NCI-H69 (cell line): ENCODE results near the gene PDE4D.
"Not testable (repeated sequence)": the region's sequence is repeated elsewhere in the genome, so short reads cannot be mapped to it uniquely, and the experiment has no call there.

ENCODE experiments used
- DNase-seq: peaks from one replicate; lab custom pipeline; 2025; lab: John Stamatoyannopoulos, UW

The PDE4D gene

DNA sequence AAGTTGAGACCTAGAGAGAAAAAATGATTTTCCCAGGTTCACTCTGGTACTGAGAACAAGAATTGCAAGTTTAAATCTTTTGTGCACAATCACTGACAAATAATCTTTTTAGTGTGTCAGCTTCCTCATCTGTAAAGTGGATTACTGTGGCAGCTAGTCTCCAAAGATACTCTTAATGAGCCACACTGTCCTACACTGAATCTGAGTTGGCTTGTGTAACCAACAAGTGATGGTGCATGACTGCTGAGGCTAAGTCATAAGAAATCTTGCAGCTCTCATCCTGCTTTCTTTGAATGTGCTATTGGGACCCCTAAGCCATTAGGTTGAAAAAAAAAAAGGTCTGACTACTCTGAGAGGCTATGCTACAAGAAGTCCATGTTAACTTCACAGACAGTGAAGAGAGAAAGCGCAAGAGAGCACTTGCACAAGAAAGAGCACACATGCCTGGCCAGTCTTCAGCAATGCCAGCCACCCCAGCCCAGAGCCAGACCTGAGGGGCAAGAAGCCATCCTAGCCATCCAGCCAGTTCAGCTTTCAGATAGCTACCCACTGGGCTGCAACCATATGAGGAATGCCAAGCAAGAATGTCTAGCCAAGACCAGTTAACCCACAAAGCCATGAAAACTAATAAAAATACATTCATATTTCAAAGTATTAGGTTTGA is 891.2 kb downstream of the PDE4D start:
- no peak for DNase-seq

DNA sequence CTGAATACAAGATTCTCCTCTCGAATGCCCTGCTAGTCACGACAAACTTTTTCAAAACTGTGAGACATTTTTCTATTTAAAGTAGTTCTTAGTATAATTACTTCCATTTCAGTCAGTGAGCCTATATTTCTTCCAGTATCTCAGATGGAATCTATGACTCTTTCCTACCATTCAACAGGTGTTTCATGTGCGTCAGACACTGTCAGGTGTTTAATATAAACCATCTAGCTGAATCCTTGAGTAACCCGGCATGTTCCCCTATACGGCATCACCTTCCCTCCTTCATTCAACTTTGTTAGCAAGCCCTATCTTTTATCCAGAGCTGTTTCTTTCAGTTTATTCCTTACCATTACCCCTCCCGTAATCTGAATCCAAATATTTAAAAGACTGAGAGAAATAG is 891.8 kb downstream of the PDE4D start:
- no peak for DNase-seq

DNA sequence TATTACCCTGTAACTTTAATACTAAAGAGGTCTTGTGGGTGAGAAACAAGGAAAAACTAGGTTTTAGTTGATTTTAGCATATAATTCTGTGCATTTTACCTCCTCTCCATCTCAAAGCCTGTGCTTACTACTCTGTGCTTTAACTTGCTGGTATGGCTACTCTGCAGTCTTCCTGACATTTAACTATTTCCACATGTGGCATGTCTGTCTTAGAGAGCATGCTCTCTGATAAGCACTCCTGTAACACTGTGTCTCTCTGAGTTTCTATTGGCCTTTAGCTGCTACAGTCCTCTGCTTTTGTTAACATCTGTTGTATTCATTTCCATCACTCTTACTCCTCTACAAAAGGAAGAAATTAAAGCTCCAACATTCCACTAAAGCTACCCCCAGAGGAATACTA is 892.4 kb downstream of the PDE4D start:
- peak; percentile 14 for DNase-seq

DNA sequence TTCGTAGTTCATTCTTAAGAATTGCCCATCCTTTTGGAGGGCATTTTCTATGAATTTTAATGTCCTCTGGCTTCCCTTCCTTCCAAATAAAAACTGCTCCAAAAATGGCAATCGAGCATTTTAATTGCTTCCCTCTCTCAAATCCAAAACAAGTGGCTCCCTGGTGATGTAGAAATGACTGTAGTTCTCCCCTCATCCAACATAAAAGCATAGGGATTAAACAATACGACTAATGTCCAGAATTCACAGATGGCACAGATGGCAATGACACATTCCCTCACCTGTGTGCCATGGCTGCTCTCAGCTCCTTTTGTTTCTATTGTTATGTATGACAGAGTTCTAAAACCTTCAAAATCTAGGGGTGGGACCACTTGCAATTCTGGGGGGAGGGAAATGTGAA is 893.3 kb downstream of the PDE4D start:
- DNase-seq, result peak; percentile 84

DNA sequence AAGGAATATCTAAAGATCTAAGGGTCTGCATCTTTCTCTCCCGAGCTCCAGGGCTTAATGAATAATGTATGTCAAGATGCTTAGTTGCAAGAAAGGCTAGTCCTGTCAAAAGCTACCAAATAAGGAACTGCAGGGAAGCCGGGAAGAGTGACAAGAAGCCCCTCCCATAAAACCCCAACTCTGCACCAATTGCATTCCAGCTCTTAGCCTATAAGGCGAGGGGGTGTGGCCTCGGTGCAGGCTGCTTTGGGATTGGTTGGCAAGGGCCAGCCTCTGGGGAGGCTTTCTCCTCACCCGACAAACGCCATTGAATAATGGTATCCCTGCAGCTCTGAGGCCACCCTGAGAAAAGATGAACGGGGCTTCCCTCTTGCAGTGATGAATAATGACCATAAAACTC is 893.7 kb downstream of the PDE4D start:
- peak; percentile 99 for DNase-seq

DNA sequence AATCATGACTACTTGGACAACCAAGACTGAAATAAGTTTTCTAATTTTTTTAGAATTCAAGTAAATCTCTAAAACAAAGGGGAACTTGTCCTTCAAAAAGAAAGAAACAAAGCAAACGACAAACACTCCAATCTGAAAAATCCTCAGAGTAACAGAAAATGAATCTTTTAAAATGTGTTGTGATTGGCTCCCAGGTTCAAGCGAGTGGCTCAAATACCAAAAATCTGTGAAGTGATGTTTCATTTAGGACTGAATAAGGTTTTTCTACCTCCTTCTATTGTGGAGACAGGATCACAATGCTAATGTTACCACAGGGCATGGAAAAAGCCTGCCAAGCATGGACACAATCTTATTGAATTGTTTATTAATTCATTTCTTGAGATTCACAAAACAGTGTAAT is 895.0 kb downstream of the PDE4D start:
- no peak for DNase-seq

DNA sequence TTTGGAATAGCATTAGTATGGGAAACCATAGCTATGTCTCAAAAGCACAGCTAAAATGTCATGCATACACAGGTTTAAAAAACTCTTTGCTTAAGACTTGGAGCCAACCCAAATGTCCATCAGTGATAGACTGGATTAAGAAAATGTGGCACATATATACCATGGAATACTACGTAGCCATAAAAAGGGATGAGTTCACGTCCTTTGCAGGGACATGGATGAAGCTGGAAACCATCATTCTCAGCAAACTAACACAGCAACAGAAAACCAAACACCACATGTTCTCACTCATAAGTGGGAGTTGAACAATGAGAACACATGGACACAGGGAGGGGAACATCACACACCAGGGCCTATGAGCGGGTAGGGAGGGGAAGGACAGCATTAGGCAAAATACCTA is 897.7 kb downstream of the PDE4D start:
- DNase-seq, result not testable (repeated sequence)

DNA sequence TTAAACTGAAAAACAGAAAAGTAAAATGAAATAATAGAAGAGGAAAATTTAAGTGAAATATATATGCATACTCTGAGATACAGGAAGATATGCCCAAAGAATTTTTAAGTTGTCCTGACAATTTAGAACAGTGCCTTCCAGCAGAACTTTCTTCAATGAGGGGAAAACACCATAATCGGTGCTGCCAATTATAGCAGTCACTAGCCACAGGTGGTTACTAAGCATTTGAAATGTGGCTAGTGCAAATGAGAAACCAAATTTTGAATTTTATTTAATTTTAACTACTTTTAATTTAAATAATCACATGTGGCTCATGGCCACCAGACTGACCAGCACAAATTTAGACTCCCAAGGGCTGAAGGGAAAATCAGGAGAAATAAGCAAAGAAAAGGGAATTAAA is 900.1 kb downstream of the PDE4D start:
- no peak for DNase-seq

DNA sequence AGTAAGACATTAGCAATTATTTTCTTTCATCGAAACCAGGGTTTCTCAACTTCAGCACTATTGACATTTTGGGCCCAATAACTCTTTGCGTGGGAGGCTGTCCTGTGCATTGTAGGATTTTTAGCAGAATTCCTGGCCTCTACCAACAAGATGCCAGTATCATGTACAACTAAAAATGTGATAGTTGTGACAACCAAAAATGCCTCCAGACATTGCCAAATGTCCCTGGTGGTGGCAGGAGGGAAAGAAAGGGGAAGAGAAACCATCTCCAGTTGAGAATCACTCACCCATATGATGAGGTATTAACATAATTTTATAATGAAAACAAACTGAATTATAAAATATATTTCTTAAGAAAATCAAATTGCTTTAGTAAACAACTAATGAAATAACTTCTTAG is 904.6 kb downstream of the PDE4D start:
- no peak for DNase-seq

DNA sequence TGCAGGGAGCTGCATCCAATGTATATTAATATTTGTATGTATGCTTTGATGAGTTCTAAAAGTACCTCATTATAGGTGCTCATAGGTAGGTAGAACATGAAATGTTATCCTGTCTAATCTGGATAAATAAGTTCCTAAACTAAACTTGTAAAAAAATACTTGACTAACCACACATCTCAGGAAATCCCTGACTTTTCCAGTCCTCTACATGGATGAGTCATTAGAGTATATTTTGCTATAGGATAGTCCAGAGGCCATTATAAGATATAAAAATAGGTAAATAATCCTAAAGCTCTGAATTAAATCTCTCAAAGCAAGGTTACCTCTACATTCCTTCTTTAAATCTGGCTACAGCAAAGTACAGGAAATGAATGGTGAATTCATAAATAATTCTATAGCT is 906.3 kb downstream of the PDE4D start:
- no peak for DNase-seq

DNA sequence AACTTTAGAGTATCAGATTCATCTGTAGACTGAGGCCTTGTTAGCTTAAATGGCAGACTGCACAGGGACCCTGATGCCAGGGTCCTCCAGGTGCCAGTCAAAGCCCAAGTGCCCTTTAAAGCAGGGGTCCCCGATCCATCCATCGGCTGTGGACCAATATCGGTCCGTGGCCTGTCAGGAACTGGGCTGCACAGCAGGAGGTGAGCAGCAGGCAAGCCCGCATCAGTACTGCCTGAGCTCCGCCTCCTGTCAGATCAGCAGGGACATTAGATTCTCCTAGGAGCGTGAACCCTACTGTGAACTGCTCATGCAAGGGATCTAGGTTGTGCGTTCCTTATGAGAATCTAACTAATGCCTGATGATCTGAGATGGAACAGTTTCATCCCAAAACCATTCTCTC is 907.2 kb downstream of the PDE4D start:
- no peak for DNase-seq

DNA sequence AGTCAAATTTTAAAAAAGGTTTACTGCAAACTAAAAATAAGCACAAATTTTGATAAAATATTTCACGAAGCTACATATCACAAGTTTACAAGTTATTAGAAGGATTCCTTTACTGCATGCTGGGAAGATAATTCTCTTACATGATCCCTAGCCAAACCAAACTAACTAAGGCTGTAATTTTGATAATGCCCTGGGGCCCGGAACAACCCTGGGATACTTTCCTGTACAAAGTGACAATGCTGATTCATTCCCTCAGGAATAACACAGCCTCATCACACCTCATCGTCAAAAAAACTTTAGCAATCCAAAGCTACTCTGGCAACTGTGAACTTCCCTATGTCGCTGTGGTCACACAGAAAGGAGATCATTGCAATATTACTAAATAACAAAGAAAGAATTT is 907.8 kb downstream of the PDE4D start:
- peak; percentile 70 for DNase-seq

DNA sequence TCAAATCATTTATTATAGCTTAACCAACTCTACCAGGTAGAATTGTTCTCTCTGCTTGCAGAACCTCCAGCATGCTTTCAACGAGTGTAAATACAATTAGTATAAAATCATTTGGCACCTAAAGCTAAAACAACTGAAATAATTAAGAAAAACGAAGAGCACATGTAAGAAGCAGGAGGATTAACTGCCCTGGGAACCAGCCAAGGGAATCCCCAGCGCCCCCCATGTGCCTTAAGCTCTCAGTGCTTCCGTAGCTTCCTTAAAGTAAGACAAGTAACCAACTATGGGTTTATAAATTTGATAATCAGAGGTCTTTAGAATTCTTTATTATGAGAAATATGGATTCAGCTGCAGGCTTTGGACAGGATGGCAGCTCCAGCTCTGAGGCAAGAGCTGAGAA is 908.2 kb downstream of the PDE4D start:
- no peak for DNase-seq

DNA sequence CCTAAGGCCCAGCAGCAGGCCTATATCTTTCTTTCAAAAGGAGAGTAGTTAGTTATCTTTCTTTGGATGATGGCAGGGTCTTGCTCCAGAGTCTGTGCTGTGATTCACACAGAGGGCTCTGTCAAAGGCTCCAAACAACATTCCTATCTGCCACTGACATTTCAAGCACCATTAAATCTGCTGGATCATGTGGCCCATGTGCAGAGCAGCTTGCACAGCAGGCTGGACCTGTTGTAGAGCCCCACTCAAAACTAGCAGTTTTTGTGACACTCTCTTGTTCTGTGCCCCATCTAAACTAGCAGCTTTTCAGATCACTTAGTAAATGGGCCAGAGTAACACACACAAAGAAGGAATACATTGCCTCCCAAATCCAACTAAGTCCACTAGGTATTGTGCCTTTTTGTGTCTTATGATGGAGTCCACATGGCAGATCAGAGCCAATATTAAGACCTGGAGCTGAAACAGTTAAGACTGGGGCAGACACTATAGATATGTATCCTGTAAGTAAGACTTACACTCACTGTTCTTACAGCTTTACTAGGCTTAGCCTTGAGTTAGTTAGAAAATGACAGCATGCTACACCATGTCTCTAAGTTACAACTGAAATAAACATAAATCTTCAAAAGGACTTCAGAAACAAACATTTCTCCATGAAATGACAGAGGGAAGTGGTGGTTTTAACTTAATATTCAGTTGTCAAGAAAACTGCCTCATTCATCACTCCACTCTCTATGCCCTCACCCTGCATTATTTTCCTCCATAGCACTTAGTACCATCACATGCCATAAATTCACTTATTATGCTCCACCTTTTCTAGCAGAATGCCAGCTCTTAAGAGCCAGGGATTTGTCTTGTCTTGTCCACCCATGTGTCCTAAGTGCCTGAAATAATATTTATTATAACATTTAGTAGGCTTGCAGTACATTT is 909.7 kb downstream of the PDE4D start:
- peak; percentile 47 for DNase-seq

DNA sequence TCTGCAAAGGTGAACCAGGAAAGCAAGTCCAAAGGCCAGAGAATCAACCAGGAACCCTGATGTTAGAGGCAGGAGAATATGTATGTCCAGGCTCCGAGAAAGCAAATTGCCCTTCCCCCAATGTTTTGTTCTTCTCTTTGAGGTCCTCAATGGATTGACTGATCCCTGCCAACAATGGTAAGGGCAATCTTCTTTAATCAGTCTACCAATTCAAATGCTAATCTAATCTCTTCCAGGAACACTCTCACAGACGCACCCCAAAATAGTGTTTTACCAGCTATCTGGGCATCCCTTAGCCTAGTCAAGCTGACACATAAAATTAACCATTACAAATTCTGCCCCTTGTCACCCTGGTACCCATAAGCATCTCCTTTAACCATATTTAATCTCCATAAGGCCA is 912.6 kb downstream of the PDE4D start:
- DNase-seq, result no peak

DNA sequence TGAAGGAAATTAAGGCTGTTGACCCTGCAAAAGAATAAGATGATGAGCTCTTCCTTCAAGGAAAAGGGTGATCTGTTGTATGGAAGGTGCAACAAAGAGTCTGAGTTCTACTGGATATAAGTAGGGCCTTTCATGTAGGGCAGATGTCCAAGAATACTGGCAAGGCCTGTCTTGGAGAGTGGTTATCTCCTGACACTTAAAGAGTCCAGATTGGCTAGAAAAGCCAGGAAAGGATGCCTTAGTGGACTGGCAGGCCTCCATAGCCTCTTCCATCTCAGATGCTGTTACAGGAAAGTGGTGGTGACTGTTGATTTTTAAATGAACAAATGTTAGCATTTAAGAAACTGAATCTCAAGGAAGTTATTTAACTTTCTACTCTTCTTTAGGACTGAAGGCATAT is 914.4 kb downstream of the PDE4D start:
- no peak for DNase-seq

DNA sequence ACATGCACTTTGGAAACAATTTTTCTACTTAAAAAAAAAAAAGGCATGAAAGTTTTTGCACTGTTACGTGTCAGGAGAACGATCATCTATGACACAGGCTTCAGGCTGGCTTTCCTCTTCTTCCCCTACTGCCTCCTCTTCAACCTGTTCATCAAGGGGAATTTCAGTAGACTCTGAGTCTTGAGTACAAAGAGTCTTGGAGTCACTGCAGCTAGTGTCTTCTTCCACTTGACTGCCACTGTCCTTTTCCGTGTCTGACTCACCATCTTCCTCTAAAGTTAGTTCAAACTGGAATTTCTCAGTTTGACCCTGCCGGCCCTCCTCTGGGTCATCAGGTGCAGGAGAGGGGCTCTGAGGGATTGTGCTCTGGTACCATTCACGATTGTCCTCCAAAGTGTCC is 918.9 kb downstream of the PDE4D start:
- DNase-seq, result no peak

DNA sequence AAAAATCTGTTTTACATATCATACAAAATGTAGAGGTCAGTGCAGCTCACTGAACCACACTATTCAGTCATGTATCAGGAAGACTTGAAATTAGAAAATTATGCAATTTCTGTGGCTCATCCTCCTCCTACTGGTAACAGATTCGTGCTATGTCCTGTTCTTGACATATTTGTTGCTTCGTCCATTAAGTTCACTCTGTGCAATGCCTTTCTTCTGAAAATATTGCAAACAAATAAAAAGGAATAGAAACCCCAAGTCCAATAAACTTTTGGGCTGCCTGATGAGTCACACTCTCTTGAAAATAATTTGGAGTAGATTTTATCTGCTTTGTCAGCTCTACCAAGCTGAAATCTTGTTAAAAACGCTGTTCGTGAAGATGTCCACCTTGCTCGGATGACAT is 919.4 kb downstream of the PDE4D start:
- DNase-seq, result no peak

DNA sequence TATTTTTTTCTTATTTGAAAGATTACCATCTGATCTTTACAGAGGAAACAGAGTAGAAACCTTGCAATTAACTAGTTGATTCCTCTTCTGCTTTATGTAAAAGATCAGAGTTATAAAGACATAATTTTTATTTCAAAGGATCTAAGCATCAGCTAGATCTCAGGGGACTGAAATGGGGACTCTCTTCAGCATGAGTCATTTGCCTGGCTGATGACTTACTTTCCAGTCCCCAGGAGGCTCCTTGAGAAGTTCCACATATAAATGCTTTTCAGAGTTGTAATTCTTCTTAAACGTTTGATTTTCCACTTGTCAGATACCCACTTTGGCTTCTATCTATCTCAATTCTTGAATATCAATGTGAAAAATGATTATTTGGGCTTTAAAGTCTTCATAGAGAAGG is 921.2 kb downstream of the PDE4D start:
- DNase-seq, result no peak

DNA sequence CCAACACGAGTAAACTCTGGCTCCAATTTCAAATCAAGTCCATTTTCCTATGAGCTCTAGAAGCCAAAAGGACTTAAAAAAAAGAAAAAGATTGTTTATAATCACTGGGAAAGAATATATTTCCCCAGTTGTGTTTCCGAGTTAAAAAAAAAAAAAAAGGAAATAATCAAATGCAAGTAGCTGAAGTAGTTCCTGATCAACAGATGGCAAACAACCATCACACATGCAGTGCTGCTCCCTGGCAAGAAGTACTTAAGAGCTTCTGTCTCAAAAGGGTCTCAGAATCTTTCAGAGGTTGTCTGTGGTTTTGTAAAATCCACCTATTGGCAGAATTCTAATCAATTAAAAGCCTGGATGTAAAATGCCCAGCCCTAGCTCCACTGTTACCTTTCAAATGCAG is 922.8 kb downstream of the PDE4D start:
- no peak for DNase-seq

DNA sequence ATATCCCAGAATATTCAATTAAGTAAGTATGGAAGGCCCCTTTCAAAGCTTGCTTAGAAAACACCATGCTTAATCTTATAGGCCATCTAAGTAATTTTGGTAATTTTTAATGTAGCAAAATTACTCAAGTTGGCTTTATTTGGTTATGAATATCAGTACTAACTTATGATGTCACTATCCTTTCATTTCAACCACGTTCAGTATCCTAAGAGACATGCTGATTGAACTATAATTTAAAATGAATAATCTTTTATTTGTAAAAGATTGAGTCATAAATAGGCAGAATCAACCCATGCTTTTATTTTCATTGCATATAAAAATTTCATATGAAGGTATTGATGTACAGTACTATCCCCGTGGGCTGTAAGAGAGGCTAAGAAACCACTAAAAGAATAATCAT is 923.7 kb downstream of the PDE4D start:
- DNase-seq, result no peak

DNA sequence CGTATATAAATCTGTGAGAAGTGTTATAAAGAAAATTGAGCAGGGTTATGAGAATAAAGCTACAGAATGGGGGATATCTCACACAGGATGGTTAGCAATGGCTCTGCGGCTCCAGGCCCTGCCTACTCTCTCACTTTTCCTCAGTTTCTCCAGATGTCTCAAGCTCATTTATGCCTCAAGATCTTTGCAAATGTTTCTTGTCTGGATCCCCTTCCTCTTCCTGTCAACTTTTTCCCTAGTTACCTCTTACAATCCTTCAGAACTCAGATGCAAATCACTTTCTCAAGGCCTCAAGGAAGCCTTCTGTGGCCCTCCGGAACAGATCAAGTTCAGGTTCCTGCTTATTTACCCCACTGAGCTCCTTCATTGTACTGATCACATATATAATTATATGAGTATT is 924.3 kb downstream of the PDE4D start:
- DNase-seq, result no peak

DNA sequence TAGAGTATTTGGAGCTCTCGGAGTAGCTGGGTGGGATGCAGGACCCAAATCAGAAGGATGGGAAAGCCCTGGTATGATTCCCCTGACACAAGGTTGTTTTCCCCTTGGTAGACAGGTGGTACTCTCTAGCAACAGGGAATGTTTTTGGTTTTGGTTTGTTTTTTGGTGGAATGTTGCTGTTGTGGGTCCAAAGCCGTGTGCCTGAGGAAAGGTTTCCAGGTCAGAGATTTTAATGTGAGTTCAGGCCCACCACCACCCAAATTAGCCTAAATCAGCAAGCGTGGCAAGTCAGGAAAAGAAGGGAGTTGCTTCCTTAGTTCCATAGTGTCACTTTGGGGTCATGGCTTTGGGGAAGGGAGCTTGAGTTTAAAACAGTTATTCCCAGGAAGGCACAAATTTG is 925.2 kb downstream of the PDE4D start:
- no peak for DNase-seq
